HuH-7 (cell line): Measurements from ENCODE around the gene NOS2.
A peak's percentile ranks its signal among the peaks of the same experiment; 100 is the strongest.

Source experiments
- DNase-seq: peaks from one replicate; pipeline ENCODE4 v3.0.0; 2011; ENCODE audit warnings: low spot score

The NOS2 gene

GRCh38 chr17:27819145-27819544 lies 18.8 kb upstream of the NOS2 start:
- DNase-seq: no peak

- DNase-seq: no peak
Observed at GRCh38 chr17:27818401-27819105, 18.2 kb upstream of the NOS2 start.

- no peak for DNase-seq
Observed at GRCh38 chr17:27817731-27818130, 17.4 kb upstream of the NOS2 start.

- DNase-seq: no peak
Observed at GRCh38 chr17:27816946-27817345, 16.6 kb upstream of the NOS2 start.

- no peak for DNase-seq
Observed at GRCh38 chr17:27811961-27812360, 11.6 kb upstream of the NOS2 start.

- no peak for DNase-seq
Observed at GRCh38 chr17:27810902-27811557, 10.7 kb upstream of the NOS2 start.

- no peak for DNase-seq
Observed at GRCh38 chr17:27810211-27810901, 10.0 kb upstream of the NOS2 start.

GRCh38 chr17:27809555-27809954 lies 9.2 kb upstream of the NOS2 start:
- DNase-seq: no peak

GRCh38 chr17:27808628-27809027 lies 8.3 kb upstream of the NOS2 start:
- DNase-seq: no peak

- no peak for DNase-seq
Observed at GRCh38 chr17:27807567-27808470, 7.5 kb upstream of the NOS2 start.

GRCh38 chr17:27805520-27806146 lies 5.3 kb upstream of the NOS2 start:
- DNase-seq: peak; percentile 93

- no peak for DNase-seq
Observed at GRCh38 chr17:27804113-27804512, 3.8 kb upstream of the NOS2 start.

- DNase-seq: no peak
Observed at GRCh38 chr17:27802962-27803680, 2.8 kb upstream of the NOS2 start.

GRCh38 chr17:27802033-27802432 lies 1.7 kb upstream of the NOS2 start:
- no peak for DNase-seq

GRCh38 chr17:27798376-27798775 lies 2.0 kb downstream of the NOS2 start:
- DNase-seq: no peak

- no peak for DNase-seq
Observed at GRCh38 chr17:27797390-27798091, 2.8 kb downstream of the NOS2 start.

- DNase-seq: no peak
Observed at GRCh38 chr17:27793906-27794569, 6.3 kb downstream of the NOS2 start.

- DNase-seq: peak; percentile 43
Observed at GRCh38 chr17:27793168-27793905, 7.0 kb downstream of the NOS2 start.

- DNase-seq: no peak
Observed at GRCh38 chr17:27792095-27792494, 8.2 kb downstream of the NOS2 start.
